OCI-LY7 (cell line): Measurements from ENCODE around the gene PLEKHH1. TPM values are rescaled to one million over a fixed set of nuclear protein-coding genes. Genes with fewer than 3 reads are reported as not detected.

Experiments
- BruUV-seq: library from RNA; stranded (reverse); fragments of 400-500 nt; replicated peaks from 2 replicates; lab custom pipeline; 2021; lab: Mats Ljungman, UMichigan
- CTCF ChIA-PET: fragments of 300-600 bp; sonication (Branson Sonifier 250); formaldehyde crosslinking; loops from one replicate; lab custom pipeline; 2022; ENCODE audit warnings: antibody characterized with exemption; ENCODE audit not compliant: unreplicated experiment; lab: Charles Lee
- POLR2A ChIA-PET: fragments of 300-600 bp; sonication (Branson Sonifier 250); formaldehyde crosslinking; loops from one replicate; lab custom pipeline; 2022; ENCODE audit warnings: antibody characterized with exemption; lab: Charles Lee
- DNase-seq: peaks from one replicate; pipeline ENCODE4 v3.0.0-alpha.2; 2015; ENCODE audit warnings: low spot score
- H2AFZ ChIP-seq: fragments of 200-600 bp; sonication (generic), shearing (Covaris generic); 2 replicates; pipeline ENCODE4 v1.6.1; 2014; ENCODE audit warnings: mild to moderate bottlenecking, antibody characterized with exemption, low read length, moderate library complexity
- H3K27ac ChIP-seq: fragments of 200-600 bp; sonication (generic); 2 replicates; pipeline ENCODE4 v1.5.1; 2014; ENCODE audit warnings: mixed run types, low read depth, mild to moderate bottlenecking, moderate library complexity, low read length, inconsistent platforms; ENCODE audit not compliant: poor library complexity, severe bottlenecking
- H3K36me3 ChIP-seq: fragments of 200-600 bp; sonication (generic); 2 replicates; pipeline ENCODE4 v1.6.1; 2014; ENCODE audit warnings: mild to moderate bottlenecking, antibody characterized with exemption, low read length, moderate library complexity, mixed read lengths; ENCODE audit not compliant: insufficient read depth
- H3K4me1 ChIP-seq: fragments of 200-600 bp; sonication (generic); 2 replicates; pipeline ENCODE4 v1.5.1; 2014; ENCODE audit warnings: mild to moderate bottlenecking, low read length; ENCODE audit not compliant: insufficient read depth, poor library complexity, severe bottlenecking
- H3K4me2 ChIP-seq: fragments of 200-600 bp; sonication (generic); 2 replicates; pipeline ENCODE4 v1.6.1; 2014; ENCODE audit warnings: mild to moderate bottlenecking, low read length
- H3K4me3 ChIP-seq: fragments of 200-600 bp; sonication (generic); 2 replicates; pipeline ENCODE4 v1.5.1; 2014; ENCODE audit warnings: mild to moderate bottlenecking, low read depth, low read length; ENCODE audit not compliant: poor library complexity, severe bottlenecking
- H3K79me2 ChIP-seq: fragments of 200-600 bp; sonication (generic); 2 replicates; pipeline ENCODE4 v1.6.1; 2016; ENCODE audit warnings: low read depth, mild to moderate bottlenecking, low read length, moderate library complexity, mixed read lengths; ENCODE audit not compliant: insufficient read depth
- H3K9me2 ChIP-seq: fragments of 200-600 bp; sonication (generic); 2 replicates; pipeline ENCODE4 v1.6.1; 2016; ENCODE audit warnings: mild to moderate bottlenecking, low read length, mixed read lengths; ENCODE audit not compliant: insufficient read depth
- H3K9me3 ChIP-seq: fragments of 200-600 bp; sonication (generic); 2 replicates; pipeline ENCODE4 v1.6.1; 2014; ENCODE audit warnings: mild to moderate bottlenecking, mixed run types, low read length, mixed read lengths
- H4K20me1 ChIP-seq: fragments of 200-600 bp; sonication (generic); 2 replicates; pipeline ENCODE4 v1.6.1; 2014; ENCODE audit warnings: mild to moderate bottlenecking, antibody characterized with exemption, low read length, moderate library complexity, mixed read lengths; ENCODE audit not compliant: insufficient read depth
- EZH2phosphoT487 ChIP-seq: fragments of 200-600 bp; sonication (generic); IDR thresholded peaks from 2 replicates; pipeline ENCODE4 v1.6.1; 2018; ENCODE audit warnings: low read depth, borderline replicate concordance, mild to moderate bottlenecking, mixed run types, antibody characterized with exemption, low read length, moderate library complexity, mixed read lengths
- intact Hi-C: fragments of 100-400 bp; cut with micrococcal nuclease; formaldehyde crosslinking; loops from one replicate; pipeline ENCODE4 v1.10.0; 2022; ENCODE audit not compliant: unreplicated experiment
- total RNA-seq, 2 experiments: library from RNA; depleted of rRNA in 1 of 2; stranded (reverse); fragments of >200 nt in 1 of 2; shearing (Covaris generic) in 1 of 2; gene quantifications; 2 replicates each; pipeline ENCODE4 v1.2.3, GENCODE V29; 2014 to 2022
- TF ChIP-seq, protein P1 (sequence below): fragments of 200-600 bp; sonication (generic); conservative IDR thresholded peaks from 2 replicates; pipeline ENCODE4 v1.5.1; 2014; ENCODE audit warnings: mild to moderate bottlenecking, antibody characterized with exemption, low read length, moderate library complexity, mixed read lengths

Gene PLEKHH1
- total RNA-seq, 2 experiments from 2014 or later = not detected

DNA sequence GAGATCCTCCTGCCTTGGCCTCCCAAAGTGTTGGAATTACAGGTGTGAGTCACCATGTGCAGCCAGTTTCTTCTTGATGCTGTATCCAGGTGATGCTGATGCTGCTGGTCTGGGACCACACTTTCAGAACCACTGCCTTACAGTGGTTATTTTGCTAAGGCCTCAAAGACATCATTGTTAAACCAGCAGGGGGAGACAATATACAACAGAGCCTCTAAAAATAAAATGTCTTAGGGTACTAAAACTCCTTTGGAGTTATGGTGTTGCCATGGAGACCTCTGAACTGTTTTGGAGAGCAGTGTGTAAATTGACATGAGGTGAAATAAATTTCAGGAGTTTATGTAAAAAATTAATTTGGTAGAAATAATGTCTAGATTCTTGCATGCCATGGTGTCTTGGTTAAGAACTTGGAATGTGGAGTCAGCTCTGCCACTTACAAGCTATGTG lies 85.5 kb downstream of the PLEKHH1 start:
- ChIA-PET POLR2A (interaction anchor here (0.6 to 1.2 kb wide), 6 partner anchors 18 to 93 kb away, joined by 3 to 5 read pairs (median 3); partner anchors contain the start of genes PIGH and RDH11), CTCF (interaction anchor here (0.6 to 1.3 kb wide), 3 partner anchors 34 to 86 kb away, joined by 3 to 4 read pairs (median 3); no protein-coding TSS in a partner anchor)
- peak; percentile 72 for DNase-seq
- no peaks in the 10 kb centered on the region for H3K36me3 ChIP-seq
- peaks cover 25% of the 10 kb centered on the region for H3K4me1 ChIP-seq
- no peak overlapping the region; the same call in 1 of the 2 replicates for H2AFZ ChIP-seq
- H3K4me3 ChIP-seq = peak overlapping the region; percentile 70
- H3K79me2 ChIP-seq = no peaks in the 10 kb centered on the region
- H4K20me1 ChIP-seq = no peaks in the 10 kb centered on the region
- intact Hi-C loops = loop anchor here (1.0 to 2.0 kb wide), 4 partner anchors 19 to 86 kb away; no protein-coding TSS in a partner anchor
- no TSS peak for BruUV-seq
- H3K9me2 ChIP-seq = no peaks in the 10 kb centered on the region
- peak overlapping the region; percentile 92; the same call in 1 of the 2 replicates for H3K4me2 ChIP-seq
- no peaks in the 10 kb centered on the region for H3K9me3 ChIP-seq
- TF ChIP-seq EZH2phosphoT487 = no peak
- TF ChIP-seq, protein P1, sequence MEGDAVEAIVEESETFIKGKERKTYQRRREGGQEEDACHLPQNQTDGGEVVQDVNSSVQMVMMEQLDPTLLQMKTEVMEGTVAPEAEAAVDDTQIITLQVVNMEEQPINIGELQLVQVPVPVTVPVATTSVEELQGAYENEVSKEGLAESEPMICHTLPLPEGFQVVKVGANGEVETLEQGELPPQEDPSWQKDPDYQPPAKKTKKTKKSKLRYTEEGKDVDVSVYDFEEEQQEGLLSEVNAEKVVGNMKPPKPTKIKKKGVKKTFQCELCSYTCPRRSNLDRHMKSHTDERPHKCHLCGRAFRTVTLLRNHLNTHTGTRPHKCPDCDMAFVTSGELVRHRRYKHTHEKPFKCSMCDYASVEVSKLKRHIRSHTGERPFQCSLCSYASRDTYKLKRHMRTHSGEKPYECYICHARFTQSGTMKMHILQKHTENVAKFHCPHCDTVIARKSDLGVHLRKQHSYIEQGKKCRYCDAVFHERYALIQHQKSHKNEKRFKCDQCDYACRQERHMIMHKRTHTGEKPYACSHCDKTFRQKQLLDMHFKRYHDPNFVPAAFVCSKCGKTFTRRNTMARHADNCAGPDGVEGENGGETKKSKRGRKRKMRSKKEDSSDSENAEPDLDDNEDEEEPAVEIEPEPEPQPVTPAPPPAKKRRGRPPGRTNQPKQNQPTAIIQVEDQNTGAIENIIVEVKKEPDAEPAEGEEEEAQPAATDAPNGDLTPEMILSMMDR = peak; percentile 84
- no peak overlapping the region for H3K27ac ChIP-seq

DNA sequence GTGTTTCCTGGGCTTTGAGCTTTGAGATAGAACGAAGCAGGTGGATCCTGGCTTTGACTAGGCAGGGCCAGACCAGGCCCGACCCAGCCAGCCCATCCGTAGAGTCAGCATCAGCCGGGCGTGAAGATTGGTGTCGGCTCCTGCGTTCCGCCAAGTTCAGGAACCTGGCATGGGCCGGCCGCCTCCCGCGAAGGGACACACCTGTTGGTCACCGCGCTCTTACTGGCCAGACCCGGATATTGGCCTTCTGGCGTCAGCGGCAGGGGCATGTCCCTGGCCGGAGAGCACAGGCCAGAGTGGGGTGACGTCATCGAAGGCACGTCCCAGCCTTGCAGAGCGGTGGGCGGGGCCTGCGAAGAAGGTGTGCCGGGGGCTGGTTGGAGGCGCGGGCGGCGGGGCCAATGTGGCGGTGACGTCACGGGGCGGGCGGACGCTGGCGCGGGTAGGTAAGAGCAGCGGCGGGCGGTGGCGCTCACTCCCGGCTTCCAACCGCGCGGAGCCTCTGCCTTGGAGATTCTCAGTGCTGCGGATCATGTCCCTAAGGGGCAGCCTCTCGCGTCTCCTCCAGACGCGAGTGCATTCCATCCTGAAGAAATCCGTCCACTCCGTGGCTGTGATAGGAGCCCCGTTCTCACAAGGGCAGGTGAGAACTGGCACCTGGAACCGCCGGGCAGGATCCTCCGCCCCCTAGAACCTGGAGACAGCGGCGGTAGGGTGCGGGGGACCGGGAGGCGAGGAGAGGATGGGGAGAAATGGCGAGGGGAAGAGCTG lies 86.5 kb downstream of the PLEKHH1 start, which contains the start of gene ARG2:
TSS of gene ARG2 (plus strand) at position 475 of the 771 bp plus-strand sequence. CDS start at position 533, 58 bp downstream.
- peaks cover 25% of the 10 kb centered on the region for H3K4me1 ChIP-seq
- TF ChIP-seq EZH2phosphoT487 = no peak
- TF ChIP-seq, protein P1 = no peak; the same call in 1 of the 2 replicates
- ChIA-PET POLR2A (interaction anchor here (0.6 to 1.2 kb wide), 8 partner anchors 17 to 260 kb away, joined by 3 to 5 read pairs (median 3); partner anchors contain the start of genes ATP6V1D, PIGH and RDH11), CTCF (interaction anchor here (0.6 to 1.3 kb wide), 3 partner anchors 35 to 85 kb away, joined by 3 to 4 read pairs (median 3); no protein-coding TSS in a partner anchor)
- H3K27ac ChIP-seq = no peak within 1 kb of the TSS
- DNase-seq = peak; percentile 85
- H4K20me1 ChIP-seq = no peaks in the 10 kb centered on the region
- no peaks in the 10 kb centered on the region for H3K36me3 ChIP-seq
- H3K9me3 ChIP-seq = no peaks in the 10 kb centered on the region
- H2AFZ ChIP-seq = peak within 1 kb of the TSS; percentile 99
- H3K4me3 ChIP-seq = peak within 1 kb of the TSS; percentile 70
- H3K9me2 ChIP-seq = no peaks in the 10 kb centered on the region
- peak within 1 kb of the TSS; percentile 92 for H3K4me2 ChIP-seq
- no peaks in the 10 kb centered on the region for H3K79me2 ChIP-seq
- intact Hi-C loops = loop anchor here (1.0 to 2.0 kb wide), 3 partner anchors 20 to 85 kb away; no protein-coding TSS in a partner anchor
- BruUV-seq = no TSS peak
